Mesodermal cell (in vitro differentiated cells): ENCODE results near the gene ZNRF1.

Experiments used
- H3K27ac ChIP-seq: 2 replicates; pipeline ENCODE4 v1.7.0; 2013; ENCODE audit warnings: mild to moderate bottlenecking, low read depth, low read length, moderate library complexity; ENCODE audit not compliant: severe bottlenecking
- H3K36me3 ChIP-seq: 2 replicates; pipeline ENCODE4 v1.7.1; 2013; ENCODE audit warnings: mild to moderate bottlenecking, low read length, moderate library complexity; ENCODE audit not compliant: control insufficient read depth, insufficient read depth
- H3K4me1 ChIP-seq: one replicate; pipeline ENCODE4 v1.7.1; 2013; ENCODE audit warnings: mild to moderate bottlenecking, low read length; ENCODE audit not compliant: insufficient read depth, control insufficient read depth, poor library complexity, severe bottlenecking
- H3K4me3 ChIP-seq: 2 replicates; pipeline ENCODE4 v1.7.0; 2013; ENCODE audit warnings: low read length, control low read depth, mild to moderate bottlenecking; ENCODE audit not compliant: insufficient read depth, poor library complexity, severe bottlenecking; ENCODE audit errors: extremely low read depth
- H3K9me3 ChIP-seq: 2 replicates; pipeline ENCODE4 v1.7.1; 2013; ENCODE audit warnings: mild to moderate bottlenecking, low read length, moderate library complexity; ENCODE audit not compliant: control insufficient read depth
- WGBS, 2 experiments: methylation state at CpG; one replicate each; pipeline ENCODE4 v1.1.5; 2013; ENCODE audit warnings: missing lambda C conversion rate in 2 of 2; ENCODE audit not compliant: insufficient coverage in 2 of 2; 5-methylcytosine and 5-hydroxymethylcytosine counted together

Gene ZNRF1

GRCh38 chr16:75060723-75061122 lies 61.9 kb downstream of the ZNRF1 start:
- H3K27ac ChIP-seq, result no peak overlapping the region
- 95% methylated on average over 3 to 7 of the region's 8 CpGs for WGBS, 2 experiments
- H3K4me3 ChIP-seq, result no peak overlapping the region
- no peaks in the 10 kb centered on the region for H3K4me1 ChIP-seq
- no peaks in the 10 kb centered on the region for H3K9me3 ChIP-seq
- H3K36me3 ChIP-seq, result no peaks in the 10 kb centered on the region

GRCh38 chr16:75061669-75062068 lies 62.8 kb downstream of the ZNRF1 start:
- H3K36me3 ChIP-seq, result no peaks in the 10 kb centered on the region
- 91 to 96% methylated on average over 3 of the region's 3 CpGs for WGBS, 2 experiments
- no peak overlapping the region for H3K4me3 ChIP-seq
- H3K9me3 ChIP-seq, result no peaks in the 10 kb centered on the region
- H3K27ac ChIP-seq, result no peak overlapping the region
- H3K4me1 ChIP-seq, result no peaks in the 10 kb centered on the region

GRCh38 chr16:75062135-75062975 lies 63.5 kb downstream of the ZNRF1 start:
- Histone ChIP-seq H3K4me3 (no peak overlapping the region), H3K9me3 (no peaks in the 10 kb centered on the region), H3K4me1 (no peaks in the 10 kb centered on the region), H3K27ac (no peak overlapping the region), H3K36me3 (no peaks in the 10 kb centered on the region)
- 91 to 94% methylated on average over 16 to 22 of the region's 22 CpGs for WGBS, 2 experiments

- no peaks in the 10 kb centered on the region for H3K4me1 ChIP-seq
- no peaks in the 10 kb centered on the region for H3K9me3 ChIP-seq
- no peaks in the 10 kb centered on the region for H3K36me3 ChIP-seq
- no peak overlapping the region for H3K4me3 ChIP-seq
- WGBS, 2 experiments, result 99 to 100% methylated on average over 2 to 8 of the region's 9 CpGs
- H3K27ac ChIP-seq, result no peak overlapping the region
Measured at GRCh38 chr16:75062976-75063346, 64.1 kb downstream of the ZNRF1 start.

GRCh38 chr16:75063549-75064088 lies 64.8 kb downstream of the ZNRF1 start:
- H3K36me3 ChIP-seq, result no peaks in the 10 kb centered on the region
- no peaks in the 10 kb centered on the region for H3K9me3 ChIP-seq
- 89 to 91% methylated on average over 4 to 6 of the region's 8 CpGs for WGBS, 2 experiments
- no peak overlapping the region for H3K27ac ChIP-seq
- H3K4me3 ChIP-seq, result no peak overlapping the region
- no peaks in the 10 kb centered on the region for H3K4me1 ChIP-seq

- Histone ChIP-seq H3K4me3 (no peak overlapping the region), H3K9me3 (no peaks in the 10 kb centered on the region), H3K27ac (no peak overlapping the region), H3K36me3 (no peaks in the 10 kb centered on the region), H3K4me1 (peaks cover under 1% of the 10 kb centered on the region)
- WGBS, 2 experiments, result 83 to 94% methylated on average over 6 of the region's 15 CpGs
Measured at GRCh38 chr16:75064403-75065148, 65.8 kb downstream of the ZNRF1 start.

- WGBS, 2 experiments, result 85 to 93% methylated on average over 5 to 8 of the region's 10 CpGs
- no peaks in the 10 kb centered on the region for H3K36me3 ChIP-seq
- H3K4me3 ChIP-seq, result no peak overlapping the region
- no peaks in the 10 kb centered on the region for H3K9me3 ChIP-seq
- H3K4me1 ChIP-seq, result peaks cover 6% of the 10 kb centered on the region
- H3K27ac ChIP-seq, result no peak overlapping the region
Measured at GRCh38 chr16:75065149-75065505, 66.3 kb downstream of the ZNRF1 start.

- H3K36me3 ChIP-seq, result no peaks in the 10 kb centered on the region
- H3K27ac ChIP-seq, result no peak overlapping the region
- H3K4me1 ChIP-seq, result peaks cover 10% of the 10 kb centered on the region
- H3K4me3 ChIP-seq, result no peak overlapping the region
- WGBS, 2 experiments, result 90 to 92% methylated on average over 4 to 5 of the region's 7 CpGs
- no peaks in the 10 kb centered on the region for H3K9me3 ChIP-seq
Measured at GRCh38 chr16:75065521-75066149, 66.8 kb downstream of the ZNRF1 start.

- WGBS, 2 experiments, result 95 to 100% methylated on average over 3 to 6 of the region's 6 CpGs
Measured at GRCh38 chr16:75066861-75067447, 68.1 kb downstream of the ZNRF1 start.

More at GRCh38 chr16:75066861-75067447, 68.1 kb downstream of the ZNRF1 start:
- Histone ChIP-seq H3K27ac (no peak overlapping the region), H3K36me3 (no peaks in the 10 kb centered on the region), H3K4me1 (peaks cover 10% of the 10 kb centered on the region), H3K4me3 (no peak overlapping the region), H3K9me3 (no peaks in the 10 kb centered on the region)
